Activated naive CD4-positive, alpha-beta T cell (primary cell): ENCODE measurements around the gene GABBR1.
"Not testable (repeated sequence)": the region's sequence is repeated elsewhere in the genome, so short reads cannot be mapped to it uniquely, and the experiment has no call there.

ENCODE experiments used
- DNase-seq, 4 experiments: peaks; one replicate each; lab custom pipeline; 2025; lab: John Stamatoyannopoulos, UW

The GABBR1 gene

GRCh38 chr6:29632789-29633533, at the start of gene GABBR1:
Gene GABBR1, minus strand, starts transcription at chr6:29633183. Its CDS starts 798 bp downstream, at chr6:29632385.
- peak in 3 of 4 experiments; percentile 18 to 66 (median 28) for DNase-seq

DNA sequence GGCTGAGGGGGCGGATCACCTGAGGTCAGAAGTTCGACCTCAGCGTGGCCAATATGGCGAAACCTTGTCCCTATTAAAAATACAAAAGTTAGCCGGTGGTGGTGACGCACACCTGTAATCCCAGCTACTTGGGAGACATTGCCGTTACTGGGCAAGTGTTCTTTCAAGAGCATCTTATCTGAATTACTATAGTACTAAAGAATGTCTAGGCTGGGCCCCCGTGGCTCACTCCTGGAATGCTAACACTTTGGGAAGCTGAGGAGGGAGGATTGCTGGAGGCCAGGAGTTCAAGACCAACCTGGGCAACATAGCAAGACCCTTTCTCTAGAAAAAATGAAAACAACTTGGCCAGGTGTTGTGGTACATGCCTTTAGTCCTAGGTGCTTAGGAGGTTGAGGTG, 48.8 kb upstream of the GABBR1 start:
- DNase-seq, result no peak

GRCh38 chr6:29680904-29681303, 47.9 kb upstream of the GABBR1 start, which contains the start of gene ZFP57:
Gene ZFP57, minus strand, starts transcription at chr6:29681152. Its CDS starts 4,149 bp downstream, at chr6:29677003.
- no peak for DNase-seq

DNA sequence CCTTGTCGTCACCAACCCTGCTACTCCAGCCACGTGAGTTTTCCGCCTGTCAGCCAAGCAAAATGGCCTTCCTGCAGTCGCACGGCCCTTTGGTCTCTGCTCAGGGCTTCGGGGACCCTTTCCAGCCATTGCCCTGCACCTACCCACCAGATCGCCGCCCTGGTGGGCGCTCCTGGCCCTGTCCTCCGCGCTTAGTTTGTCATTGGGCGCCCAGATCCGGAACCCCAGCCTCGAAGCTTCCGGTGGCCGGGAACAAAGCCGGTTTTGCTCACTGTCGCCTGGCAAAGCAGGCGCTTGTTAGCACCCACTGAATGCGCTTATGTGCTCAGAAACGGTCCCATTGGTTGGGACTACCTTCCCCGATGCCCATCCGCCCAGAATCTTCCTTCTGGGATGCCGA, 47.4 kb upstream of the GABBR1 start:
- DNase-seq, result no peak

DNA sequence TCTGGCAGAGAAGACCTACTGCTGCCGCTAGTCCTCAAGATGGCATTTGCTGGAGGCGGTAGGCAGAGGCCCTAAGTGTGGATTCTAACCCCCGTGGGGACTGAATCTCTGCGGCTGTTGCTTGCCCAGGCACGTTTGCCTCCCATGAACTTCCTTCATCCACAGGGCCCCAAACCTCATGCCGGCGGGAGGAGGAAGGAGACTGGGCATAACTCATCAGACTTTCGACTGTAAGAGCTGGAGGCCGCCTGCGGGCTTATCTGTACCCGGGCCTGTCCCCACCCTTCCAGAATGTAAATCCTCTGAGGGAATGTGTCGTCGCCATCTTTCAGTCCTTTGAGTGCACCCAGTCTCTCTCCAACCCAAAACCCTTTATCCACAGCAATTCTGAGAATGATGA, 47.0 kb upstream of the GABBR1 start:
- DNase-seq, result no peak

GRCh38 chr6:29678114-29678513, 45.1 kb upstream of the GABBR1 start:
- no peak for DNase-seq

- no peak for DNase-seq
These were observed 44.1 kb upstream of the GABBR1 start for GRCh38 chr6:29676981-29677601.

DNA sequence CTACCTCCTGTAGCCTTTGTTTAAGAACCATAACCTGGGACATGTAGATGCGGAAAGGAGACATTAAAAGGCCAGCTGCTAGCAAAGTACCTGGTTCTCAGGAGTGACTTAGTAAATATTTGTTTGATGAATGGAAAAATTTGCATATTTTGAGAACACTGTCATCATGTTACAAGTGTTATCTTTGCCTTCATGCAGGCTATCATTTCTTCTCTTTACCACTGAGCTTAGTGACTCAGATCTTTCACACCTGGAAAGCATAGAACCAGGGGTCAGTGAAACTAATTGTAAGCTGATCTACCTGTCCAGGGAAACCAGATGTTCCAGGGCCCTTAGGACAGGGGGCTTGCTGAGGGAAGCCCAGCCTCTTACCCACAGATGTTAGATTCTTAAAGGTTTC, 42.6 kb upstream of the GABBR1 start:
- no peak for DNase-seq

GRCh38 chr6:29674008-29674407, 41.0 kb upstream of the GABBR1 start:
- DNase-seq, result no peak

DNA sequence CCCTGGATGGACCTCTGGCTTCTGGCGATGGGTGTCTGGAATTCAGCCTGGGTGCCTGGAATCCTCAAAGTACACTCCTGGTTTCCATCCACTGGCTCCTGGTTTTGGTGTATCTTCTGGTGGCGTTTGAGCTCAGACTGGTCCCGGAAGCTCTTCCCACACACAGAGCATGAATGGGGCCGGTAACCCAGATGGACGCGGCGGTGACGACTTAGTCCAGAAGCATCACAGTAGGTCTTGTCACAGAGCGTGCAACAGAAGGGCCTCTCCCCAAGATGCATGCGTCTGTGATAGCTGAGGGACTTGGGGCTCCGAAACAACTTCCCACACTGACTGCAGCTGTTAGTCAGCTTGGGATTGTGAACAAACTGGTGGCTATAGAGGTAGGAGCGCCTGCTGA, 40.2 kb upstream of the GABBR1 start:
- no peak for DNase-seq

- DNase-seq, result not testable (repeated sequence)
These were observed 39.1 kb upstream of the GABBR1 start for GRCh38 chr6:29672116-29672515.

GRCh38 chr6:29671026-29671425, 38.0 kb upstream of the GABBR1 start:
- no peak for DNase-seq

DNA sequence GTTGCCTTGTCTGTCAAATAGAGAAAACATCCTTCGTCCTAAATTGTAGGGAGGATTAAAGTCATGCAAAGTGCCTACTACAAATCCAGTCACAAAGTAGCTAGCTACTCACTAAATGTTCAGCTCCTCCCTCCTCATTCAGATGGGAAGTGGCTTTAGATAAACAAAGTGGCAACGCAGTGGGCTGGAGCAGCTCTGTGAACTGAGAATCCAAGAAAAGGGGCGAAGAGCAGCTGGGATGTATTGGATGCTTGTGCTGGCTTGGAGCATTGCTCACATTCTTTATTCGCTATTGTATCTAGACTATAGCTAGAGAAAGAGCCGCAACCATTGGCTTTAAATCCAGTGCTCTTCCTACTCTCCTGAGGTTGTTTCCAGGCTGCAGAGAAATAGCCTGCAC, 34.2 kb upstream of the GABBR1 start:
- no peak for DNase-seq

DNA sequence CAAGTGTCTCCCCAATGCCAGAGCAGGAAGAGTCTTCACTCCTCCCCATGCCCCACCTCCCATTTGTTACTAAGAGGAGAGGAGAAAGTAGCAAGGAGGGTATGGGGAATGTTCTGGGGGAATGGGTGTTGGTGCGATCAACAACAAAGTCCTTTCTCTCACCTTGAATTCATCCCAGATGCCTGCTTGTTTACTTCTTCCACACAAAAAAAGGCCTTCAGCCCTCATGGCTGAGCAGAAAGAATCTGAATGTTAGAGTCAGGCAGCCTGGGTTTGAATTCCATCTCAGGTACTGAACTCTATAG, 33.8 kb upstream of the GABBR1 start:
- no peak for DNase-seq

DNA sequence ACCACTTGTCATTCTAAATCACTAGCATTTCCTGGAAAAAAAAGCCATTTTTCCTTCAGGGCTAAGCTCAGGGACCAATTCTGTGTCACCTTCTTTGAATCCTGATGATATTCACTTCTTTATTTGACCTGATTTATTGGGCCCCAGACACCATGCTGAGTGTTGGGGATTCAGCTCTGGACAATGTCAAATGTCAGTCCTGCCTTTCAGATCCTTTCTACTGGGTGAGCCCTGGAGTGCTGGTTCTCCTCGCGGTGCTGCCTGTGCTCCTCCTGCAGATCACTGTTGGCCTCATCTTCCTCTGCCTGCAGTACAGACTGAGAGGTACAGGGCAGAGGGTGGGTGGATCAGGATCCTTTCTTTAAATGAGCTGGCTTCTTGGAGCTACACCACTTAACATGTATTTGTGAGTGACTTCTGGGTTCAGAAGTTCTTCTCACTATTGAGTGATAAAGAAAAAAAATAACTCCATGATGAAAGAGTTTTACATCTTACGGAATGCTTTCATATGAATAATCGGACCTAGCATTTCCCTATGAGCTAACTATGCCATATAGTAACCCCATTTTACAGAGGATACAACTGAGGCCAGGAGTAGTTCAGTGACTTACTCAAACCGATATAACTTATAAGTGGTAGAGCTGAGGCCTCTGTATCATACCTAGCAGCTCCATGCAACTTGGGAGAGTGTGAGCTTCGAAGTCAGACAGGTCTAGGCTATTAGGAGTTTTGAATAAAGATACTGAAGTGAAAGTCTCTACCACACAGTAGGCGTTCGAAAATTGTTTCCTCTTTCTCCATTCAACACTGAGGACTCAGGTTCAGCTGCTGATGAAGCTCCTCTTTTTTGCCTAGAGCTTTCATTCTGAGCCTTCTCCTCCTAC, 33.2 kb upstream of the GABBR1 start:
- DNase-seq, result no peak

GRCh38 chr6:29663300-29664042, 30.5 kb upstream of the GABBR1 start:
- DNase-seq, result no peak

- DNase-seq, result not testable (repeated sequence)
These were observed 28.6 kb upstream of the GABBR1 start for GRCh38 chr6:29661502-29662141.

GRCh38 chr6:29661071-29661470, 28.1 kb upstream of the GABBR1 start:
- DNase-seq, result no peak

DNA sequence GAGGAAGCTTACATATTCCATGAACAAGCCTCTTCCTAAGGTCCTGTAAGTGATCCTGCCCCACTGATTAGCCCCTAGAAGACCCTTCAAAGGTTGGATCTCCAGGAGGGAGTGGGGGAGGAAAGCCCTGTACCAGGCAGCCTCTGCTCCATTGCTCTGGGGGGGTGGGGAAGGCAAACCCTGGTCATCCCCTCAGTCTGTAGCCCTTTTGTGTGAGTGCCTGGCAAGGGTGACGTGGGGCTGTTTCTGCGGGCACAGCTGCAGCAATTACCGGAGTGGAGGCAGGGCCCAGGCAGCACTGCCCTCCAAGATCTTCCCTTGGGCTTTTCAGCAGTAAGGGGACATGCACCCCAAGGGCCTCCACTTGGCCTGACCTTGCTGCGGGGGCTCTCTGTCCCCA, 23.8 kb upstream of the GABBR1 start, which contains the start of gene MOG:
TSS of gene MOG (plus strand) at position 295 of the 400 bp plus-strand sequence. CDS start 118 bp downstream, outside the sequence.
- DNase-seq, result no peak

- no peak for DNase-seq
These were observed 23.2 kb upstream of the GABBR1 start for GRCh38 chr6:29656157-29656556.

GRCh38 chr6:29655658-29656057, 22.7 kb upstream of the GABBR1 start:
- DNase-seq, result no peak
